Glomerular endothelial cell (primary cell): Measurements from ENCODE around the gene SAGE1. TPM values are rescaled to one million over a fixed set of nuclear protein-coding genes. Genes with fewer than 3 reads are reported as not detected.
"Not testable (repeated sequence)": the region's sequence is repeated elsewhere in the genome, so short reads cannot be mapped to it uniquely, and the experiment has no call there.

Experiments
- DNase-seq: peaks from one replicate; pipeline ENCODE4 v3.0.0-alpha.2; 2011; ENCODE audit warnings: low read depth, low spot score; ENCODE audit errors: extremely low read depth
- total RNA-seq: library from RNA; depleted of rRNA; stranded (reverse); fragments of >200 nt; gene quantifications from 2 replicates; pipeline ENCODE4 v1.2.3, GENCODE V29; 2015

SAGE1 gene
- not detected in 2 replicates for total RNA-seq

GRCh38 chrX:135893294-135893817 is at the start of gene SAGE1, which contains the start of gene CT45A10:
Gene SAGE1 (plus strand): TSS chrX:135893716. CDS start chrX:135896243, 2,527 bp downstream.
Gene CT45A10 (minus strand): TSS chrX:135893444. CDS start chrX:135885344, 8,100 bp downstream.
- DNase-seq, result no peak

GRCh38 chrX:135854438-135854837 is 39.1 kb upstream of the SAGE1 start, which contains the start of gene CT45A8:
Gene CT45A8 (minus strand): TSS chrX:135854538. CDS start chrX:135850783, 3,755 bp downstream.
- not testable (repeated sequence) for DNase-seq

GRCh38 chrX:135871712-135872111 is 21.8 kb upstream of the SAGE1 start, which contains the start of gene CT45A9:
Gene CT45A9 (minus strand): TSS chrX:135871812. CDS start chrX:135868061, 3,751 bp downstream.
- not testable (repeated sequence) for DNase-seq

GRCh38 chrX:135882741-135883140 is 10.8 kb upstream of the SAGE1 start:
- not testable (repeated sequence) for DNase-seq

GRCh38 chrX:135888230-135888629 is 5.3 kb upstream of the SAGE1 start:
- DNase-seq, result not testable (repeated sequence)

- DNase-seq, result not testable (repeated sequence)
These were observed 4.5 kb upstream of the SAGE1 start for GRCh38 chrX:135888976-135889375.

GRCh38 chrX:135890087-135890585 is 3.4 kb upstream of the SAGE1 start:
- DNase-seq, result no peak

GRCh38 chrX:135892781-135893180 is 735 bp upstream of the SAGE1 start:
- no peak for DNase-seq

GRCh38 chrX:135910251-135910650 is 16.7 kb downstream of the SAGE1 start:
- DNase-seq, result no peak

GRCh38 chrX:135914404-135914803 is 20.9 kb downstream of the SAGE1 start:
- DNase-seq, result no peak

- not testable (repeated sequence) for DNase-seq
These were observed 27.0 kb downstream of the SAGE1 start for GRCh38 chrX:135920516-135920915.

GRCh38 chrX:135923353-135923752 is 29.8 kb downstream of the SAGE1 start:
- DNase-seq, result no peak

GRCh38 chrX:135927897-135928296 is 34.4 kb downstream of the SAGE1 start:
- no peak for DNase-seq

GRCh38 chrX:135931644-135932487 is 38.4 kb downstream of the SAGE1 start:
- peak; percentile 10 for DNase-seq

- DNase-seq, result no peak
These were observed 51.0 kb downstream of the SAGE1 start for GRCh38 chrX:135944486-135944885.

GRCh38 chrX:135951291-135951690 is 57.8 kb downstream of the SAGE1 start:
- no peak for DNase-seq

Other genes starting within 250 kb of the SAGE1 start
- gene CT45A1, start 180.1 kb upstream of the SAGE1 start, total RNA-seq, result not detected in 2 replicates
- gene CT45A3, start 125.5 kb upstream of the SAGE1 start, total RNA-seq, result not detected in 2 replicates
- not detected in 2 replicates for gene CT45A5, start 108.2 kb upstream of the SAGE1 start, total RNA-seq
- gene CT45A6, start 90.9 kb upstream of the SAGE1 start, total RNA-seq, result not detected in 2 replicates
- not detected in 2 replicates for gene CT45A2, start 73.7 kb upstream of the SAGE1 start, total RNA-seq
- gene CT45A7, start 56.4 kb upstream of the SAGE1 start, total RNA-seq, result not detected in 2 replicates
- not detected in 2 replicates for gene CT45A8, start 39.2 kb upstream of the SAGE1 start, total RNA-seq
- gene CT45A9, start 21.9 kb upstream of the SAGE1 start, total RNA-seq, result not detected in 2 replicates
- gene CT45A10, start 272 bp upstream of the SAGE1 start, total RNA-seq, result not detected in 2 replicates
- gene MMGT1, start 80.3 kb downstream of the SAGE1 start, total RNA-seq, result 13.4 and 14.6 TPM in 2 replicates
- gene SLC9A6, start 91.7 kb downstream of the SAGE1 start, total RNA-seq, result 15.2 and 17.4 TPM in 2 replicates